IPS DF 4.7 (cell line): Measurements from ENCODE around the gene TMEM121.
"Not testable (repeated sequence)": the region's sequence is repeated elsewhere in the genome, so short reads cannot be mapped to it uniquely, and the experiment has no call there.

Source experiments
- DNase-seq: peaks from one replicate; pipeline ENCODE4 v3.0.0-alpha.2; 2013; ENCODE audit warnings: low spot score; ENCODE audit errors: extremely low read depth

TMEM121 gene

DNA sequence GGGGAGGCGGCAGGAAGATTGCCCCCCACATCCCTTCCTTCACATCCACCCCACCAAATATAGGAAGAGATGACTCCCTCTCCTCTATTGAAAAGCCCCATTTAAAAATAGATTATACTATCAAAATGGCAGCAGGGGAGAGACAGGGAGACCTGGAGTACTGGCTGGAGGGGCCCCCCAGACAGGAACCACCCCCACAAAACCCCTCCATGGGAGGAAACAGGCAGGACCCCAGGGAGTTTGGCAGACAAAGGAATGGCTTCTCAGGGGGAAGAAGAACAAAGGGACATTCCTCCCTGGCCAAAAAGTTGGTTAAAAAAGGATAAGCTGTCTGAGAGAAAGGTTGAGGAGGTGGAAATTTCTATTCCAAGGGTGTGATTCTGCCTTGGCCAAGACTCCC, 19.3 kb downstream of the TMEM121 start:
- not testable (repeated sequence) for DNase-seq

DNA sequence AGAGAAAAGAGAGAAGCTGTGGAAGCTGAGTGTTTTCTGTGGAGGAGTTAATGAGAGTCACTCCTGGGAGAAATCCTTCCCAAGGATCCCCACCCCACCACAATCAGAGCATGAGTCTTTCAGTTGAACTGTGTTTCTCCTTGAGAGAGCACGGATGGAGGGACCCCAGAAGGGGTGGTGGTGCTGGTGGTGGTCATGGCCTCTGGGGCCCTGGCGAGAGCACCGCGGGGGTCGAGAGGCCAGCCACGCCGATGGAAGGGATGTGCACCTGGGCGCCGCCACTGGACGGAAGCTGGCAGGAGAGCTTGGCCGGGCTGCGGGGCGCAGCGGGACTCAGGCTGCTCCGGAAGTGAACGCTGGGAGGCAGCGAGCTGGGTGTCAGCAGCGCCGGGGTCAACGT, 20.0 kb downstream of the TMEM121 start:
- DNase-seq: not testable (repeated sequence)

DNA sequence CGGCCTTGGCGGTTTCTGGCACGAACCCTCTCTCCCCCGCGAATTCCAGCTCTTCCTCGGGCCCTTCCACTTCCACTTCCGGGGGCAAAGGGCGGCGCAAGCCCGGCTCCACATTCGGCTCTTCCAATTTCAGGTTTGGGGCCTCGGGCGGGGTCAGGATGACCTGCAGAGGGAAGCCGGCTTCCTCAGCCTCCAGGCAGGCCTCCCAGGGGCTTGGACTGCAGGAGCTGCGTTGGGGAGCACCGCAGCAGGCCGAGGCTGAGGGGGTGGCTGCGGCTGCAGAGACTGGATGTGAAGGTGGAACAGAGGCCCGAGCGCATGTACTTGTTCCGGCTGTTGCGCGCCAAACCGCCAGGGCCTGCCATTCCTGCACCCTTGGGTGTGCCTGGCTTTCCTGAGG, 20.7 kb downstream of the TMEM121 start:
- DNase-seq: not testable (repeated sequence)

DNA sequence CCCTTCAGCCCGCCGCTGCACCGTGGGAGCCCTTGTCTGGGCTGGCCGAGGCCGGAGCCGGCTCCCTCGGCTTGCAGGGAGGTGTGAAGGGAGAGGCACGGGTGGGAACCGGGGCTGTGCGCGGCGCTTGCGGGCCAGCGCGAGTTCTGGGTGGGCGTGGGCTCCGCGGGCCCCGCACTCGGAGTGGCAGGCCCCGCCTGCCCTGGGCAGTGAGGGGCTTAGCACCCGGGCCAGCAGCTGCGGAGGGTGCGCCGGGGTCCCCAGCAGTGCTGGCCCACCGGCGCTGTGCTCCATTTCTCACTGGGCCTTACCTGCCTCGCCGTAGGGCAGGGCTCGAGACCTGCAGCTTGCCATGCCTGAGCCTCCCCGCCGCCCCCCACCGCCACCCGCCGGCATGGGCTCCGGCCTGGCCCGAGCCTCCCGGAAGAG, 21.4 kb downstream of the TMEM121 start:
- DNase-seq: no peak

DNA sequence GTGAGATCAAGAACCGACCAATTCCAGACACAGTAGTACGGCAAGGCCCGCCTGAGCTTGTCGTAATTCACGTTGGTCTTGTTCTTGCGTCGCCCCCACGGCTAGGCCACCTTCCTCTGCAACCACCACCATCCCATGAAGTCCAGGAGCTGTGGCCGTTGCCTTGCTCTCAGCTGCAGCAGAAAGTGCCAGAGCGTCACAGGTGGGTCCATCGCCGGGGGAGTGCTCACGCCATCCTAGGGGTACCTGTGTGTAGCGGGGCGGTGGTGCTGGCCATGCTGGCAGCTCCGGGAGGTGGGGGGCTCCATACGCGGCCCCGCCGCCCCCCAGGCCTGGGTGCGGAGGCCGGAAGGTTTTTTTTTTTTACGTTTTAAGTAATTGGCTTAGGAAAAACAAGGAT, 23.1 kb downstream of the TMEM121 start:
- DNase-seq: no peak

- DNase-seq: no peak
These were observed 27.6 kb downstream of the TMEM121 start for GRCh38 chr14:105554022-105554421.

DNA sequence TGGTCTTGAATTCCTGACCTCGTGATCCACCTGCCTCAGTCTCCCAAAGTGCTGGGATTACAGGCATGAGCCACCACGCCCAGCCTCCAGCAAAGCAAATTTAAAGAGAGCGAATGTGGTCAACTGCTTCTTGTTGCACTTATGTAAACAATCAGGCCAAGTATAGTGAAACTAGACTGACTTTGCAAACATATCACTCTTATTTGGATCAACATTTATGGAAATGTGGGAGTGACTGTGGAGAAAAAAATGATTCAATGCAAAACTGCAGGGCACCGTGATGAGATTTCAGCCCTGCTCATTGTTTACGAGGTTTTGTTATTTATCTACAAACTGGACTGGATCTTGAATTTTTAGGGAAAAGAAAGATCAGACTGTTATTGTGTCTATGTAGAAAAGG, 28.1 kb downstream of the TMEM121 start:
- DNase-seq: no peak

DNA sequence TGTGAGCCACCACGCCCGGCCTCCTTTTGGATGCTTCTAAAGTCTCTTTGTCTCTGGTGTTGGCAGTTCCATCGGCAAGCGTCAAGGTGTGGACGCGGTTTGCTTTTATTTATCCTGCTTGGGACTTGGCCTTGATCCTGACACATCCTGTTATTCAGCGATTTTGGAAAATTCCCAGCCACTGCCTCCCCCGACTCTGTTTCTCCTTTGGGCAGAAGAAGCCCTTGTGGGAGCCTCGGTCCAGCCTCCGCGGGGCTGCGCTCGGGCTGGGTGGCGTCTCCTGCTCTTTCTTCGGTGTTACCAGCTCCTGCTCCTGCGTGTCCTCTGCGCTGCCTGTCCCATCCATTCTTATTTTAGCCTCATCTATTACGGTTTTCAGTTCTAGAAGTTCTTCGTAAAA, 31.3 kb downstream of the TMEM121 start:
- DNase-seq: not testable (repeated sequence)

GRCh38 chr14:105558449-105559154, 32.2 kb downstream of the TMEM121 start:
- DNase-seq: not testable (repeated sequence)

DNA sequence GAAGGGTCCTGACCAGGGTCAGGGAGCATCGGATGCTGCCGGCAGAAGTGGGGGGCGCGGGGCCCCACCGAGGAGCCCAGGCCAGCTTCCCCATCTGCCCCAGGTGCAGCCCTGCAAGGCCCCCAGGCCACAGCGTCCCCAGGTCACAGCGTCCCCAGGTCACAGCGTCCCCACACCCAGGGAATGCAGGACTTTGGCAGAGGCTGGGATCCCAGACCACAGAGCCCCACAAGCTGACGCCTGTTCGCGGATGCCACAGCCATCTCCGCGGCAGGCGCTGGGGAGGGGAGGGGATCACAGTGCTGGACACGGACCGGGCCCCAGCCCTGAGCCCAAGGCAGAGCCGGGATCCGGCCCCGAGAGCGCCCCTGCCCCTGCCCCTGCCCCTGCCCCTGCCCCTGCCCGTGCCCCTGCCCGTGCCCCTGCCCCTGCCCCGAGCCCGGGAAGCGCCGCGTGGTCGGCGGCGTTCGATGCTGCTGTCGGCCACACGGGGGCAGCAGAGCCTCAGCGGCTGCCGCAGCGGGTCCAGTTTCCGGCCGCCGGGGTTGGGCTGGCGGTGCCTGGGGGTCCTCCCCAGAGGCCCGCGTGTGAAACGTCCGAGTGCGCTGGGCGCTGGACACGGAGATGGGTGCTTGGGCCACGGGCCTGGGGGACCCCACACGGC, 33.1 kb downstream of the TMEM121 start:
- DNase-seq: not testable (repeated sequence)

DNA sequence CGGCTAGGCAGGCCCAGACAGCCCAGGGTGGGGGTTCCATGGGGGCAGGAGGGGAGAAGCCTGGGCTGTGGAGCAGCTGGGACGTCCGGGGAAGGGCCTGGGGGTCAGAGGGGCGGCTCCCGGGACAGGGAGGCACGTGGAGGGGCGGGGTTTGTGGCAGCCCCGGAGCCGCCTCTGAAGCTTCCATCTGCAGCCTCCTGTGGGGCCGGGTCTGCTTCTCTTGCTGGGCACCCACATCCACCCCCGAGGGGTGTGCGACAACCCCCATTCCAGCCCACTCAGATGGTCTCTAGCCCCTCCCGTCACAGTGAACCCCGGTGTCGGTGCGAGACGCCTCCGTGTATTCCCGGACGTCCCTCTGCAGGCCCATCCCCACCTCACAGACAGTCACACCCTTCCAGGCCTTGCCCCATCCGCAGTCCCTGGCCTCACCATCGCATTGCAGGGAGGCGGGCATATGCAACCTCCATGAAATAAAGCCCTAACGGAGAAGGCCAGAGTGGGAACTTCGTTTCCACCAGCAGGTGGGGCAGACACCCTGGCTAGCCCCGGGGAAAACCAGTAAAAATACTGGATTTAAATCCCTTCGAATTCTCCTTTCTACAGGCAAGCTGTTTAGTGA, 33.8 kb downstream of the TMEM121 start:
- not testable (repeated sequence) for DNase-seq

DNA sequence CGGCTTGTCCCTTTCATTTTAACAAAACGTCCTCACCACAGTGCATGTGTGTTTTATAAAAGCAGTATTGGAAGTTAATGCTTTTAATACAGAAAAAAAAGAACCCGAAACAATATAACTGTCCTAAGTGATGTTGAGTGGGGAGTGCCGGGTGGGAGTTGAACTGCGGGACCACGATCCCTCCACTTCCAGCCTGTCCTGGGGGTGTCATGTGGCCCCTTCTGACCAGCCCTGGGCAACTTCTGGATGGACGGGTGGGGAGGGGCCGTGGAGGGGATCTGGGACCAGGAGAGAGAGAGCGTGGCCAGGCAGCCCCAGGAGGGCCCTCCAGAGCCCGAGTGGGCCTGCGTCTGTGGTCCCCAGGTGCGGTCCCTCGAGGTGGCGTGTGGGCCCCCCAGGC, 35.0 kb downstream of the TMEM121 start:
- DNase-seq: not testable (repeated sequence)

- no peak for DNase-seq
These were observed 36.4 kb downstream of the TMEM121 start for GRCh38 chr14:105562713-105563346.

DNA sequence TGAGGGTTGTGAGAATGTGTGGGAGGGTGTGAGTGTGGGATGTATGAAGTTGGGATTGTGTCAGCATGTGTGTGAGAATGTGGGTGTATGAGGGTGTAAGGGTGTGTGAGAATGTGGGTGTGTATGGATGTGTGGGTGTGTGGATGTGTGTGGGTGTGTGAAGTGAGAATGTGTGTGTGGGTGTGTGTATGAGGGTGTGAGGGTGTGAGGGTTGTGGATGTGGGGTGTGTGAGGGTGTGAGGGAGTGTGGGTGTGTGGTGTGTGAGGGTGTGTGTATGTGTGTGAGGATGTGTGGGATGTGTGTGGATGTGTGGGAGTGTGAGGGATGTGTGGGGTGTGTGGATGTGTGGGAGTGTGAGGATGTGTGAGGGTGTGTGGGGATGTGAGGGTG, 37.0 kb downstream of the TMEM121 start:
- no peak for DNase-seq

- DNase-seq: not testable (repeated sequence)
These were observed 38.2 kb downstream of the TMEM121 start for GRCh38 chr14:105564536-105564935.

DNA sequence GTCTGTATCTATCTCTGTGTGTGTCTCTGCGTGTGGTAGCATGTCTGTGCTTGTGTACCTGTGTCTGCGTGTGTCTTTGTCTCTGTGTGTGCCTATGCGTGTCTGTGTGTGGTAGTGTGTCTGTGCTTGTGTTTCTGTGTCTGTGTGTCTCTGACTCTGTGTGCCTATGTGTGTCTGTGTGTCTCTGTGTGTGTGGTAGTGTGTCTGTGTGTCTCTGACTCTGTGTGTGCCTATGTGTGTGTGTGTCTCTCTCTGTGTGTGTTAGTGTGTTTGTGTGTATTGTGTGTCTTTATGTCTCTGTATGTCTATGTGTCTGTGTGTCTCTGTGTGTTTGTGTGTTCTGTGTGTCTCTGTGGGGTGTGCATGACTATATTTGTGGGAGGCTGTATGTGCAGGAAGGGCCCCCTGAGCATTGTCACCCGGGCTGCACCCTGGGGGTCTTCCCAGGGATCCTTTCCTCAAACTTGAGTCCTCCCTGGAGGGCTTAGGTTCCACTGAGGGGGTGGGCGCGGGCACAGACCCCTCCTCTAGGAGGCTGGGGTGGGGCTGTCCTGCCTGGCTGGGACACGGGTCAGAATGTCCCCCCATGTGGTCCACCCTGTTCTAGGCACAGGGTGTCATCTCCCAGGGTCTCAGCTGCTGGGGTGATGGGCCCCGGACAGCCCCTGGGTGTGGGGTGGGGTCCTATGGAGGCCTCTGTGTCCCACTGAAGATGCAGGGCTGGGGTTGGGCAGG, 39.0 kb downstream of the TMEM121 start:
- not testable (repeated sequence) for DNase-seq

GRCh38 chr14:105566248-105567163, 40.1 kb downstream of the TMEM121 start:
- DNase-seq: not testable (repeated sequence)

DNA sequence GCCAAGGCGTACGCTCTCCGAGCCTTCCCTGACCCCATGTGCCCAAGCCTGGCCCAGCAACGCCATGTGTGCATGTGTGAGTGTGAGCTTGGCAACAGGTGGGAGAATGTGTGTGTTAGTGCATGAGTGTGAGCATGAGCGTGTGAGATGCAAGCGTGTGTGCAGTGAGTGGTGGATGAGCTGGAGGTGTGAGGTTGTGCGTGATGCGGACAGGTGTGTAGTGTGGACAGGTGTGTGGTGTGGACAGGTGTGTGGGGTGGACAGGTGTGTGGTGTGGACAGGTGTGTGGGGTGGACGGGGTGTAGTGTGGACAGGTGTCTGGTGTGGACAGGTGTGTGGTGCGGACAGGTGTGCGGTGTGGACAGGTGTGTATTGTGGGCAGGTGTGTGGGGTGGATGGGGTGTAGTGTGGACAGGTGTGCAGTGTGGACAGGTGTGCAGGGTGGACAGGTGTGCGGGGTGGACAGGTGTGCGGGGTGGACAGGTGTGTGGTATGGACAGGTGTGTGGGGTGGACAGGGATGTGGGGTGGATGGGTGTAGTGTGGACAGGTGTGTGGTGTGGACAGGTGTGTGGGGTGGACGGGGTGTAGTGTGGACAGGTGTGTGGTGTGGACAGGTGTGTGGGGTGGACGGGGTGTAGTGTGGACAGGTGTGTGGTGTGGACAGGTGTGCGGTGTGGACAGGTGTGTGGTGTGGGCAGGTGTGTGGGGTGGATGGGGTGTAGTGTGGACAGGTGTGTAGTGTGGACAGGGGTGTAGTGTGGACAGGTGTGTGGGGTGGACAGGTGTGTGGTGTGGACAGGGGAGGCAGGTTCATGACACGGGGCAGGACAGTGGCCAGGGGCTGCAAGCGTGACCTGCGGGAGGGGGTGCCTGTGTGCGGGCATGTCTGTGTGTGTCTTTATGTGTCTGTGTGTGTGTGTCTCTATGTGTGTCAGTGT, 41.1 kb downstream of the TMEM121 start:
- DNase-seq: not testable (repeated sequence)
